K562 (cell line): ENCODE data around the gene CDCA5.

Experiments used
- ARID2 ChIP-seq: fragments of 450-650 bp; IDR thresholded peaks from 2 replicates; pipeline ENCODE4 v1.6.1; 2017; ENCODE audit warnings: antibody characterized with exemption, mild to moderate bottlenecking
- FOXA3 ChIP-seq, 2 experiments: fragments of 450-650 bp in 1 of 2; sonication (generic) in 1 of 2; formaldehyde crosslinking; IDR thresholded peaks in 1 of 2; conservative IDR thresholded peaks in 1 of 2; 2 replicates each; pipeline versions ENCODE4 v1.4.0 to v1.8.0; 2020 to 2022; ENCODE audit warnings: mild to moderate bottlenecking in 2 of 2, missing genetic modification reagents in 1 of 2
- GABPA ChIP-seq: fragments of 200-800 bp; sonication (Bioruptor generic); conservative IDR thresholded peaks from 2 replicates; pipeline ENCODE4 v1.6.1; 2016; ENCODE audit warnings: low read depth, missing genetic modification characterization, missing compliant biosample characterization
- HIVEP1 ChIP-seq: fragments of 250-450 bp; sonication (Bioruptor Pico); IDR thresholded peaks from 2 replicates; pipeline ENCODE4 v1.4.0; 2020; ENCODE audit warnings: mild to moderate bottlenecking
- HSF4 ChIP-seq: fragments of 250-450 bp; sonication (Bioruptor Pico); IDR thresholded peaks from 2 replicates; pipeline ENCODE4 v2.1.2; 2022; ENCODE audit warnings: mild to moderate bottlenecking, moderate library complexity, borderline replicate concordance
- MAX ChIP-seq: sonication (generic); formaldehyde crosslinking; IDR thresholded peaks from 2 replicates; pipeline ENCODE4 v1.9.0; 2022; ENCODE audit warnings: mild to moderate bottlenecking, missing genetic modification reagents
- MIER1 ChIP-seq: fragments of 450-650 bp; IDR thresholded peaks from 2 replicates; pipeline ENCODE4 v1.6.1; 2016; ENCODE audit warnings: antibody characterized with exemption, mild to moderate bottlenecking, low read depth
- POLR2A ChIP-seq: fragments of 450-650 bp; conservative IDR thresholded peaks from 2 replicates; pipeline ENCODE4 v1.6.1; 2016
- RFX5 ChIP-seq: IDR thresholded peaks from 2 replicates; pipeline ENCODE4 v1.6.1; 2011; ENCODE audit warnings: low read depth, mild to moderate bottlenecking, improper control_type of control experiment, low read length
- STAT5A ChIP-seq: IDR thresholded peaks from 2 replicates; pipeline ENCODE4 v1.6.1; 2012; ENCODE audit warnings: low read length, inconsistent platforms, borderline replicate concordance
- TCF7L2 ChIP-seq: fragments of 150-350 bp; IDR thresholded peaks from 2 replicates; pipeline ENCODE4 v1.6.1; 2016; ENCODE audit warnings: low read depth, mild to moderate bottlenecking, low read length, moderate library complexity
- ZFP30 ChIP-seq: fragments of 250-450 bp; sonication (Bioruptor Pico); IDR thresholded peaks from 2 replicates; pipeline ENCODE4 v1.8.0; 2022; ENCODE audit warnings: moderate library complexity, mild to moderate bottlenecking, inconsistent platforms, borderline replicate concordance
- ZNF398 ChIP-seq: fragments of 250-450 bp; sonication (Bioruptor Pico); IDR thresholded peaks from 2 replicates; pipeline ENCODE4 v1.8.0; 2021; ENCODE audit warnings: moderate library complexity, mild to moderate bottlenecking, inconsistent platforms

GRCh38 chr11:65057526-65057925 is 26.3 kb downstream of the CDCA5 start:
- TF ChIP-seq HIVEP1 (CRISPR knock-in tag) (no peak), HSF4 (no peak), ZFP30 (CRISPR knock-in tag) (no peak), STAT5A (no peak), TCF7L2 (no peak), MAX (CRISPR knock-in tag) (no peak), ZNF398 (CRISPR knock-in tag) (no peak), ARID2 (no peak), GABPA (no peak), FOXA3 (CRISPR knock-in tag; conservative IDR thresholded peaks at IDR 0.05 in 1 of 2, IDR thresholded peaks at IDR 0.05 in 1 of 2) (no peak), POLR2A (no peak), MIER1 (no peak), RFX5 (no peak)
